DMS153 treated with DMSO at 0.1 percent for 48 hours (cell line): ENCODE results near the gene TGFBR2.

Experiments used
- DNase-seq: peaks from one replicate; lab custom pipeline; 2025; ENCODE audit not compliant: unreplicated experiment; lab: John Stamatoyannopoulos, UW

The TGFBR2 gene

GRCh38 chr3:30671527-30672286 lies 65.3 kb downstream of the TGFBR2 start:
- no peak for DNase-seq

GRCh38 chr3:30672287-30672735 lies 65.9 kb downstream of the TGFBR2 start:
- no peak for DNase-seq

GRCh38 chr3:30672959-30673358 lies 66.6 kb downstream of the TGFBR2 start:
- DNase-seq, result no peak

- no peak for DNase-seq
These were observed 67.3 kb downstream of the TGFBR2 start for GRCh38 chr3:30673425-30674341.

GRCh38 chr3:30675006-30675405 lies 68.6 kb downstream of the TGFBR2 start:
- DNase-seq, result no peak

- DNase-seq, result no peak
These were observed 69.4 kb downstream of the TGFBR2 start for GRCh38 chr3:30675774-30676173.

- no peak for DNase-seq
These were observed 70.3 kb downstream of the TGFBR2 start for GRCh38 chr3:30676424-30677346.

- no peak for DNase-seq
These were observed 70.9 kb downstream of the TGFBR2 start for GRCh38 chr3:30677347-30677685.

- DNase-seq, result no peak
These were observed 72.6 kb downstream of the TGFBR2 start for GRCh38 chr3:30679045-30679444.

- no peak for DNase-seq
These were observed 74.6 kb downstream of the TGFBR2 start for GRCh38 chr3:30680789-30681648.

GRCh38 chr3:30681649-30682211 lies 75.3 kb downstream of the TGFBR2 start:
- DNase-seq, result no peak

GRCh38 chr3:30682434-30683155 lies 76.2 kb downstream of the TGFBR2 start:
- DNase-seq, result no peak

- DNase-seq, result no peak
These were observed 77.4 kb downstream of the TGFBR2 start for GRCh38 chr3:30683769-30684168.

- DNase-seq, result no peak
These were observed 78.0 kb downstream of the TGFBR2 start for GRCh38 chr3:30684356-30684755.

- no peak for DNase-seq
These were observed 78.9 kb downstream of the TGFBR2 start for GRCh38 chr3:30685267-30685667.

GRCh38 chr3:30686176-30686575 lies 79.8 kb downstream of the TGFBR2 start:
- DNase-seq, result no peak

- no peak for DNase-seq
These were observed 80.4 kb downstream of the TGFBR2 start for GRCh38 chr3:30686799-30687198.

GRCh38 chr3:30687930-30688570 lies 81.6 kb downstream of the TGFBR2 start:
- DNase-seq, result no peak
